ENCODE data around the gene FER1L5.
A peak's percentile ranks its signal among the peaks of the same experiment; 100 is the strongest.
"Not testable (repeated sequence)": the region's sequence is repeated elsewhere in the genome, so short reads cannot be mapped to it uniquely, and the experiment has no call there.

The FER1L5 gene

GRCh38 chr2:96636551-96637171, 5.9 kb upstream of the FER1L5 start:
- no peak for DNase-seq (ENCODE audit: low read depth in 2 of 2)

- peak; percentile 36 to 55 for DNase-seq (ENCODE audit: low read depth in 2 of 2)
These were observed 5.0 kb upstream of the FER1L5 start for GRCh38 chr2:96637385-96638143.

DNA sequence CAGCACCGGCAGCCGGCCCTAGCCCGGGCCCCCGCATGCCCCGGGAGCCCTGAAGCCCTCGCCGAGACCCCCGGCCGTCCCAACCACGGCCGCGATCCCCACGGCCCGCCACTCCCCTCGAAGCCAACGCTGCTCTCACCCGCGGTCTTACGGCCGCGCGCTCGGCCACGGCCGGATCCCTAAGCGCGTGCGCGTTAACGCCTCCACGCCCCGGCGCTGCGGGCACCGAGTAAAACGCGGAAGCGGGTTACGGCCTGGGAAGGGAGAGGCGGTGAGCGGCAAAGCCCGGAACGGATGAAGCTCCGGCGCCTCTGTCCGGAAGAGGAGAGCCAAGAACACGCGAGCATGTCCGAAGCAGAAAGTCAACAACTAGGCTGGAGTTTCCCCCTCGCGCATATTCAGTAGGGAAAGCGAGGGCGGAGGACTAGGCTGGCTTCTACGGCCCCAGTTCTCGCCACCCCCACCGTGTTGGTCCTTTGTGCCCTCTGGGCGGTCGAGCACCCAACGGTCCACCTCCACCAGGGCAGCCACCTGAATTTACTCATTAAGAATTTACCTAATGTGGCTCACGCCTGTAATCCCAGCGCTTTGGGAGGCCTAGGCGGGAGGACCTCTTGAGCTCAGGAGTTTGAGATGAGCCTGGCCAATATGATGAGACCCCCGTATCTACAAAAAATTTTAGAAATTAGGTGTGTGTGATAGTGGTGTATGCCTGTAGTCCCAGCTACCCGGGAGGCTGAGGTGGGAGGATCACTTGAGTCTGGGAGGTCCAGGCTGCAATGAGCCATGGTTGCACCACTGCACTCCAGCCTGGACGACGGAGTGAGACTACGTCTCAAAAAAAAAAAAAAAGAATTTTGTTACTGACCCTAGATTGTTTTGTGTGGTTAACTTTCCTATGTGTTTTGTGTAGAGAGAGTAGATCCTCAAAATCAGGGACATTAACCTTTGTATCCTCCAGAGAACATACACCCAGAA, 4.1 kb upstream of the FER1L5 start, which contains the start of gene KANSL3:
Gene KANSL3, minus strand, starts transcription at position 169 of the 978 bp plus-strand sequence. CDS start 1,177 bp downstream, outside the sequence.
- DNase-seq (ENCODE audit: low read depth in 2 of 2), result peak; percentile 64 to 75

DNA sequence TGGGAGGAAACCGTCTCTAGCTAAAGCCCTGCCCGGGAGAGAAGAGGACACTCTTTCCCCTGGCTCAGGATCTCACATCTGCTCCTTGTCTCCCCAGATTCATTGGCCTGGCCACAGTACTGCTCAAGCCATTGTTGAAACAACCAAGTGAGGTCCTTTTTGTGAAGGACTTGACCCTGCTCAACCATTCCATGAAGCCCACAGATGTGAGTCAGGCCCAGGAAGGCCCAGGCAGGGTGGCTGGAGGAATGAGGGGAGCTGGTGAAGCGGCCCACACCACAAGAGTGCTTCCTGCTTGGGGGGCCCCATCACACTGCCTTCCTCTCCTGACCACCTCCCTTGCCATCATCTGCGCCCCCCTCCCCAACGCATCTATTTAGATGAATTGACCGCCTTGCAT, 5.1 kb downstream of the FER1L5 start:
- no peak for DNase-seq (ENCODE audit: low read depth in 2 of 2)

GRCh38 chr2:96648306-96648930, 5.9 kb downstream of the FER1L5 start:
- DNase-seq (ENCODE audit: low read depth in 2 of 2), result no peak

DNA sequence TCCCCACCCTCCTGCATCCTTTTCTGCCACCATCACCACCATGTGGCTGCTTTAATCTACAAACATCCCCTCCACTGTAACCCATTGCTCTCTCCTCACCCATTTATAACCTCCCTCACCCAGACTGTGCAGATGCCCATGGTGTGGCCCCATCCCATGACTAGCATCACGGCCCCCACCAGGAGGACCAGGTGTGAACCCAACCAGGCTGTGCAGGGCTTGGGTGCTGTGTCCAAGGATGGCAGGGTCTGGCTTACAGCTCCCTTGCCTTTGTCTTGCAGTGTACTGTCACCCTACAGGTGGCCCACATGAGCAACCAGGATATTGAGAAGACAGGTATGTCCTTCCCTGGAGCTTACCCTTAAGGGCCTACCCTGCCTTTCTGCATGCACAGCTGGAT, 6.8 kb downstream of the FER1L5 start:
- no peak for DNase-seq (ENCODE audit: low read depth in 2 of 2)

DNA sequence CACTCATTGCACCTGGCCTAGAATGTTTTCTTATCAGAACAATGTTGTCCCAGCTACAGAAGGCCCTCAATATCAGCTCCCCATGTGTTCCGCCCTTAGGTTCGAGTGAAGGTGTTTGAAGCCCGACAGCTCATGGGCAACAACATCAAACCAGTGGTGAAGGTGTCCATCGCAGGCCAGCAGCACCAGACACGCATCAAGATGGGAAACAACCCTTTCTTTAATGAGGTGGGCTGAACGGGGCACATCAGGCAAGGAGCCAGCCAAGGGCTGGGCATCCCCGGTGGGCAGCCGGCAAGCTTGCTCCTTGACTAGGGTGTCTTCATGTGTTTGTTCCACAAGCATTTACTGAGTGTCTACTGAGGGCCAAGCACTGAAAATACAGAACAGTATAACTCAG, 9.2 kb downstream of the FER1L5 start:
- DNase-seq (ENCODE audit: low read depth in 2 of 2), result no peak

DNA sequence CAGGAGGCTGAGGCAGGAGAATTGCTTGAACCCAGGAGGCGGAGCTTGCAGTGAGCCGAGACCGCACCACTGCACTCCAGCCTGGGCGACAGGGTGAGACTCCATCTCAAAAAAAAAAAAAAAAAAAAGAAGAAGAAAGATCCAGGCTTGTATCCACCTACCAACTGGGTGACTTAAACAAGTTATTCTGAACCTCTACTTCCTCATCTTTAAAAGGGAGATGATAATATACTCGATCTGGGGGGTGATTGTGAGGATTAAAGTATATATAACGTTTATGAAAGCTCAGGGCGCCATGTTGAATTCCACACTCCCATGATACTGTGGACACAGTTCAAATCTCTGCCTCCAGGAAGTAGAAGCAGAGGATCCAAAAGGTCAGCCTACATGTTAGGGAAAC, 12.2 kb downstream of the FER1L5 start:
- not testable (repeated sequence) for DNase-seq (ENCODE audit: low read depth in 2 of 2)

- DNase-seq (ENCODE audit: low read depth in 2 of 2), result no peak
These were observed 13.0 kb downstream of the FER1L5 start for GRCh38 chr2:96655526-96655925.

- DNase-seq (ENCODE audit: low read depth in 2 of 2), result no peak
These were observed 14.0 kb downstream of the FER1L5 start for GRCh38 chr2:96656540-96656939.

DNA sequence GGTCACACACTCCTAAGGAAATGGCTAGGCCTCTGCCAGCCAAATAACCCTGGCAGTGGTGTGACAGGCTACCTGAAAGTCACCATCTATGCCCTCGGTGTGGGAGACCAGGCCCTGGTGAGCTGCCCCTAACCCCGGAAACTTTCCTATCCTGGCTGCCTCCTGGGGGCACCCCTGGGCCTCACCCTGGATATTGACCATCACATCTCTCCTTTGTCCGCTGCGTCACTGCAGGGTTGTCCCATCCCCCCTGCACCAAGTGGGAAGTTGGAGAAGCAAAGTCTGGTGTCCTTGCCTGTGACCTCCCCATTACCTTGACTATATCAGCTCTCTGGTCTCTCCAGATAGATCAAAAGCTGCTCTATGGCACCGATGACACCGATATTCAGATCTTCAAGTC, 18.8 kb downstream of the FER1L5 start:
- DNase-seq (ENCODE audit: low read depth in 2 of 2), result no peak

- no peak for DNase-seq (ENCODE audit: low read depth in 2 of 2)
These were observed 19.8 kb downstream of the FER1L5 start for GRCh38 chr2:96662360-96662759.

DNA sequence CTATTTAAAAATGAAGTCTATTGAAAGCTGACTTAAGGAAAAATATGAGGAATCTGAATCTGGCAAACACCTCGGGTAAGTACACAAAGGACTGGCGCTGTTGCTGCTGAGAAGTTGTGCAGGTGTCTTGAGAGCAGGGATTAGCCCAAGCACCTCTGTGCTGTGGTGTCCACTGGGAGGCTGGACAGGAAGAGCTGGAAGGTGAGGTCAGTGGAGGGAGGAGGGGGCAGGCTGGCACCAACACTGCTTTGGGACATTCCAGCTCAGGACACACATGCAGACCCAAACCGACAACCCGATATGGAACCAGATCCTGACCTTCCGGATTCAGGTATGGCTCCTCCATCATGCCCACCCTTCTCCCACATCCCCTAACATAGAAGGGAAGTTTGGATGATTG, 20.6 kb downstream of the FER1L5 start:
- DNase-seq (ENCODE audit: low read depth in 2 of 2), result no peak

GRCh38 chr2:96663829-96664228, 21.3 kb downstream of the FER1L5 start:
- no peak for DNase-seq (ENCODE audit: low read depth in 2 of 2)

DNA sequence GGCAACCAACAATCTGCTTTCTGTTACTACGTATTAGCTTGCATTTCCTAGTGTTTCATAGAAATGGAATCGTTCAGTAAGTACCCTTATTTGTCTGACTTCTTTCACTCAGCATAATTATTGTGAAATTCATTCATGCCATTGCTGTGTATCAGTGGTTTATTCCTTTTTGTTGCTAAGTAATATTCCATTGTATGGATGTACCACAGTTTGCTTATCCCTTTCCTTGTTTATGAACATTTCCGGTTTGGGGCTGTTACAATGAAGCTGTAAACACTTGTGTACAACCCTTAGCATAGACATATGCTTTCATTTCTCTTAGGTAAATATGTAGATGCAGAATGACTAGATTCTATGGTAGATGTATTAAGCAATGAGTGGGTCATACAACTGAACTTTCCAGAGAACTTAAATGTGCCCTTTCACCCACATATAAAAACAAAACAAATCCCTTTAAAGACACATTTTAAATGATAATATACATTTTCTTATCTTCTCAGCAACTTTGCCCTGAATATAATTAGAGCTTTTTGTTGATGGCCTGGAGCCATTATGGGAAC, 21.9 kb downstream of the FER1L5 start:
- DNase-seq (ENCODE audit: low read depth in 2 of 2), result no peak

GRCh38 chr2:96665083-96665569, 22.6 kb downstream of the FER1L5 start:
- no peak for DNase-seq (ENCODE audit: low read depth in 2 of 2)

DNA sequence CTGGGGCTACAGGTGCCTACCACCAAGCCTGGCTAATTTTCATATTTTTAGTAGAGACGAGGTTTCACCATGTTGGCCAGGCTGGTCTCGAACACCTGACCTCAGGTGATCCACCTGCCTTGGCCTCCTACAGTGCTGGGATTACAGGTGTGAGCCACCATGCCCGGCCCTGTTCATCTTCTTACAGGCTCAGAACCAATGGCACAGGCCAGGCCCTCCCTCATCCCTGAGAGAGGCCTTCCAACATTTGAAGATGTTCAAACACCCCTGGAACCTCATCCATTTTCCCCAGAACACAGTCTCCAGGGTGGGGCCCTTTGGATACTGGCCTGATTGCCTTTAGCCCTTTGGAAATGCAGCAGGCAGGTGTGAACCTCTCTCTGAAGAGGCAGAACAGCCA, 23.2 kb downstream of the FER1L5 start:
- not testable (repeated sequence) for DNase-seq (ENCODE audit: low read depth in 2 of 2)

GRCh38 chr2:96668771-96669170, 26.2 kb downstream of the FER1L5 start:
- DNase-seq (ENCODE audit: low read depth in 2 of 2), result no peak

DNA sequence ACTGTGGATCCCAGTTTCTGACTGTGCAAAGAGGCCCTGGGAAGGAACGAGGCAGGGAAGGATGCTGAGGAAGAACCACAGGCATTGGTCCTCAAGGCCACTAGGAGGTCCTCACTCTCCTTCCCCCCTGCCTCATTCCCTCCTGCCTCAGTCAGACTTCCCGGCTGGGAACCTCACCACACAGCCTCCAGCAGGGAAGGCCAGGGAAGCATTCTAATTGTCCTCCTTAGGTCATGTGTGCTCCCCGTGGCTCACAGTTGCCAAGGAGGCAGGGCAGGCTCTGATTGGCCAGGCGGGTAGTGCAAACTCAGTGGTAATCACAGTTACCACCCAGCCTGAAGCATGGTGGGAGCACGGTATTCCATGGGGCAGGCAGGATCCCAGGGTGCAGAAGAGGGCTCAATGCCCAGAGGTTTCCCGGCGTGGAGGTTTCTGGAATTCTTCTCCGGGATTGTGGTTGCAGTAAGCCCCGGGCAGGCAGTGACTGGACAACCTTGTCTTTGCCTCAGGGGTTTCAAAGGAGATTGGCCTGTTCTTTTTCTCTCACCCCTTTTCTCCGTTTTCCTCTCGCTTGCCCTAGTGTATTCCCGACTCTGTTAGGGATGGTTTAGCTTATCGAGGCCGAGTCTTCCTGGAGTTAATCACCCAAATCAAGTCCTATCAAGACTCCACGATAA, 27.1 kb downstream of the FER1L5 start:
- DNase-seq (ENCODE audit: low read depth in 2 of 2), result no peak

GRCh38 chr2:96679848-96680247, 37.3 kb downstream of the FER1L5 start:
- DNase-seq (ENCODE audit: low read depth in 2 of 2), result no peak

All from stimulated activated CD4-positive, alpha-beta T cell treated with anti-CD3 and anti-CD28 coated beads, Interleukin-1b, Interleukin-23, amount 100 ng/mL, for 1 hour (primary cell).